HCT116 (cell line): ENCODE measurements around the gene WNT5B. TPM values are rescaled to one million over a fixed set of nuclear protein-coding genes. Genes with fewer than 3 reads are reported as not detected.

Experiments used
- ATAC-seq: fragments of 200-7000 bp; cut with Tn5 transposase; 2 replicates; pipeline ENCODE4 v1.9.1; 2020; ENCODE audit warnings: mild to moderate bottlenecking, moderate library complexity
- BruUV-seq: library from RNA; stranded (reverse); fragments of 400-500 nt; replicated peaks from 2 replicates; lab custom pipeline; 2021; lab: Mats Ljungman, UMichigan
- CTCF ChIA-PET: fragments of 300-600 bp; sonication (Branson Sonifier 250); formaldehyde crosslinking; loops from one replicate; lab custom pipeline; 2021; ENCODE audit warnings: antibody characterized with exemption; lab: Charles Lee
- POLR2A ChIA-PET: fragments of 300-600, 350-600 bp; sonication (Branson Sonifier 250); formaldehyde crosslinking; loops from one replicate; lab custom pipeline; 2021; ENCODE audit warnings: antibody characterized with exemption; lab: Charles Lee
- RAD21 ChIA-PET, 2 experiments: fragments of 300-600 bp; sonication (Branson Sonifier 250); formaldehyde crosslinking; loops; one replicate each; lab custom pipeline; 2023; ENCODE audit warnings: low total read pairs in 2 of 2; ENCODE audit not compliant: uncharacterized antibody in 2 of 2, unreplicated experiment in 2 of 2, low non-redundant PET in 1 of 2; lab: Charles Lee
- DNase-seq: peaks from one replicate; pipeline ENCODE4 v3.0.0-alpha.2; 2010; ENCODE audit warnings: low read depth, low spot score
- H2AFZ ChIP-seq: fragments of 200-600 bp; shearing (Covaris generic), sonication (generic); 2 replicates; pipeline ENCODE4 v1.6.1; 2017; ENCODE audit warnings: low read depth, mixed run types, mixed read lengths, antibody characterized with exemption, low read length; ENCODE audit not compliant: poor library complexity, severe bottlenecking
- H3K27ac ChIP-seq: 2 replicates; pipeline ENCODE4 v1.5.1; 2012; ENCODE audit warnings: low read depth, low read length
- H3K27me3 ChIP-seq: fragments of 200-600 bp; sonication (generic); 2 replicates; pipeline ENCODE4 v1.6.1; 2016; ENCODE audit warnings: mixed run types, low read length, mixed read lengths; ENCODE audit not compliant: insufficient read depth
- H3K36me3 ChIP-seq, 2 experiments: fragments of 200-500 bp in 1 of 2; fragments of 200-600 bp in 1 of 2; sonication (Bioruptor generic) in 1 of 2; sonication (generic) in 1 of 2; 2 replicates each; pipeline versions ENCODE4 v1.5.1 to v1.6.1; 2014 to 2016; ENCODE audit warnings: low read length in 2 of 2, inconsistent platforms in 1 of 2, mixed read lengths in 1 of 2, mixed run types in 1 of 2; ENCODE audit not compliant: insufficient read depth in 2 of 2, control insufficient read depth in 1 of 2
- H3K4me1 ChIP-seq, 2 experiments: fragments of 200-600 bp in 1 of 2; sonication (generic) in 1 of 2; 2 replicates each; pipeline versions ENCODE4 v1.5.1 to v1.6.1; 2012 to 2017; ENCODE audit warnings: low read length in 2 of 2, inconsistent platforms in 1 of 2, mild to moderate bottlenecking in 1 of 2, mixed read lengths in 1 of 2, mixed run types in 1 of 2, moderate library complexity in 1 of 2; ENCODE audit not compliant: insufficient read depth in 2 of 2, control insufficient read depth in 1 of 2
- H3K4me2 ChIP-seq: fragments of 200-600 bp; sonication (generic); 2 replicates; pipeline ENCODE4 v1.6.1; 2017; ENCODE audit warnings: mixed run types, low read length, mixed read lengths
- H3K4me3 ChIP-seq, 2 experiments: fragments of 200-600 bp in 1 of 2; sonication (generic) in 1 of 2; replicated peaks in 1 of 2; 2 replicates each; pipeline ENCODE4 v1.5.1; 2011 to 2016; ENCODE audit warnings: low read length in 2 of 2, control low read depth in 1 of 2, low read depth in 1 of 2, mild to moderate bottlenecking in 1 of 2, mixed read lengths in 1 of 2, mixed run types in 1 of 2
- H3K79me2 ChIP-seq: fragments of 200-600 bp; sonication (generic); 2 replicates; pipeline ENCODE4 v1.6.1; 2017; ENCODE audit warnings: mild to moderate bottlenecking, mixed run types, low read length, moderate library complexity, mixed read lengths; ENCODE audit not compliant: insufficient read depth
- H3K9ac ChIP-seq: fragments of 200-600 bp; sonication (generic); 2 replicates; pipeline ENCODE4 v1.6.1; 2016; ENCODE audit warnings: low read length, mixed read lengths
- H3K9me2 ChIP-seq: fragments of 200-600 bp; sonication (generic), shearing (Covaris generic); 2 replicates; pipeline ENCODE4 v1.6.1; 2017; ENCODE audit warnings: mixed run types, mild to moderate bottlenecking, moderate library complexity; ENCODE audit not compliant: insufficient read depth
- H3K9me3 ChIP-seq, 2 experiments: fragments of 200-500 bp in 1 of 2; fragments of 200-600 bp in 1 of 2; sonication (Bioruptor generic) in 1 of 2; sonication (generic) in 1 of 2; 2 replicates each; pipeline ENCODE4 v1.6.1; 2014 to 2017; ENCODE audit warnings: low read length in 2 of 2, mixed read lengths in 2 of 2, inconsistent platforms in 1 of 2, low read depth in 1 of 2, mild to moderate bottlenecking in 1 of 2, mixed run types in 1 of 2, moderate library complexity in 1 of 2; ENCODE audit not compliant: control insufficient read depth in 1 of 2, insufficient read depth in 1 of 2
- H4K20me1 ChIP-seq: fragments of 200-600 bp; sonication (generic), shearing (Covaris generic); 2 replicates; pipeline ENCODE4 v1.6.1; 2017; ENCODE audit warnings: mixed run types, mild to moderate bottlenecking, moderate library complexity; ENCODE audit not compliant: insufficient read depth
- ATF3 ChIP-seq: IDR thresholded peaks from 2 replicates; pipeline ENCODE4 v1.6.1; 2012
- CBX3 ChIP-seq: IDR thresholded peaks from 2 replicates; pipeline ENCODE4 v1.6.1; 2012; ENCODE audit warnings: low read depth
- CTCF ChIP-seq, 3 experiments: fragments of 200-600 bp in 1 of 3; sonication (generic) in 1 of 3; IDR thresholded peaks in 2 of 3; conservative IDR thresholded peaks in 1 of 3; 2 replicates each; pipeline ENCODE4 v1.5.1; 2012 to 2017; ENCODE audit warnings: low read depth in 2 of 3, low read length in 2 of 3, antibody characterized with exemption in 1 of 3, borderline replicate concordance in 1 of 3, control low read depth in 1 of 3, mild to moderate bottlenecking in 1 of 3, mixed read lengths in 1 of 3, mixed run types in 1 of 3, moderate library complexity in 1 of 3; ENCODE audit not compliant: insufficient read depth in 1 of 3
- EGR1 ChIP-seq: IDR thresholded peaks from 2 replicates; pipeline ENCODE4 v1.6.1; 2012; ENCODE audit warnings: low read depth
- EZH2 ChIP-seq: fragments of 200-600 bp; sonication (generic); IDR thresholded peaks from 2 replicates; pipeline ENCODE4 v1.6.1; 2017; ENCODE audit warnings: antibody characterized with exemption, mixed run types
- EZH2phosphoT487 ChIP-seq: fragments of 200-600 bp; IDR thresholded peaks from 2 replicates; pipeline ENCODE4 v1.6.1; 2018; ENCODE audit warnings: antibody characterized with exemption, borderline replicate concordance
- FOSL1 ChIP-seq: IDR thresholded peaks from 2 replicates; pipeline ENCODE4 v1.6.1; 2012; ENCODE audit warnings: low read depth
- JUND ChIP-seq: IDR thresholded peaks from 2 replicates; pipeline ENCODE4 v1.6.1; 2012
- MAX ChIP-seq: IDR thresholded peaks from 2 replicates; pipeline ENCODE4 v1.6.1; 2012
- POLR2A ChIP-seq: IDR thresholded peaks from 2 replicates; pipeline ENCODE4 v1.7.0; 2011; ENCODE audit warnings: borderline replicate concordance; ENCODE audit not compliant: insufficient read depth, insufficient read length; ENCODE audit errors: extremely low read depth
- POLR2AphosphoS5 ChIP-seq: IDR thresholded peaks from 2 replicates; pipeline ENCODE4 v1.6.1; 2011; ENCODE audit warnings: mild to moderate bottlenecking, low read depth, low read length, moderate library complexity
- RAD21 ChIP-seq: IDR thresholded peaks from 2 replicates; pipeline ENCODE4 v1.6.1; 2012; ENCODE audit warnings: low read depth, mild to moderate bottlenecking
- REST ChIP-seq: IDR thresholded peaks from 2 replicates; pipeline ENCODE4 v1.6.1; 2012; ENCODE audit warnings: low read depth
- SP1 ChIP-seq: IDR thresholded peaks from 2 replicates; pipeline ENCODE4 v1.6.1; 2012; ENCODE audit warnings: low read depth
- SRF ChIP-seq: IDR thresholded peaks from 2 replicates; pipeline ENCODE4 v1.6.1; 2012; ENCODE audit warnings: low read depth
- YY1 ChIP-seq: IDR thresholded peaks from 2 replicates; pipeline ENCODE4 v1.6.1; 2011; ENCODE audit warnings: low read length, low read depth, moderate library complexity, mild to moderate bottlenecking; ENCODE audit not compliant: insufficient replicate concordance; ENCODE audit errors: extremely low read depth
- ZBTB33 ChIP-seq: IDR thresholded peaks from 2 replicates; pipeline ENCODE4 v1.6.1; 2011; ENCODE audit warnings: mild to moderate bottlenecking, low read length, moderate library complexity; ENCODE audit not compliant: insufficient replicate concordance; ENCODE audit errors: extremely low read depth
- ZNF274 ChIP-seq: fragments of 200-500 bp; sonication (Bioruptor generic); IDR thresholded peaks from 2 replicates; pipeline ENCODE4 v1.6.1; 2014; ENCODE audit warnings: mild to moderate bottlenecking, low read depth, low read length, inconsistent platforms
- intact Hi-C: fragments of 100-400 bp; cut with micrococcal nuclease; formaldehyde crosslinking; loops from 2 replicates; pipeline ENCODE4 v1.10.0; 2022
- total RNA-seq: library from RNA; stranded (reverse); gene quantifications from one replicate; pipeline ENCODE4 v1.2.1, GENCODE V29; 2021; ENCODE audit not compliant: unreplicated experiment

Gene WNT5B
- total RNA-seq, 1 experiment from 2014 or later, result 0.52 TPM

GRCh38 chr12:1643905-1644533, 15.0 kb downstream of the WNT5B start:
- POLR2A ChIA-PET, result no interaction called here
- RAD21 ChIA-PET, result no interaction called here
- no peak for TF ChIP-seq POLR2AphosphoS5
- TF ChIP-seq CTCF (IDR thresholded peaks at IDR 0.05 in 2 of 3, conservative IDR thresholded peaks at IDR 0.05 in 1 of 3; ENCODE audit: borderline replicate concordance in 1 of 3, insufficient read depth in 1 of 3, low read depth in 2 of 3, low read length in 2 of 3), result no peak
- TF ChIP-seq CBX3, result no peak
- TF ChIP-seq FOSL1, result no peak
- no peak for TF ChIP-seq ZBTB33
- TF ChIP-seq EGR1, result no peak
- TF ChIP-seq RAD21, result no peak
- TF ChIP-seq SP1, result no peak
- TF ChIP-seq EZH2phosphoT487, result no peak
- TF ChIP-seq REST, result no peak
- no peak for TF ChIP-seq YY1
- TF ChIP-seq ATF3, result no peak
- TF ChIP-seq ZNF274, result no peak
- TF ChIP-seq POLR2A, result no peak
- no peak for TF ChIP-seq MAX
- TF ChIP-seq EZH2, result no peak
- TF ChIP-seq SRF, result no peak
- TF ChIP-seq JUND, result no peak
- TF ChIP-seq, all 23 proteins: peak for 0
- Histone ChIP-seq H3K4me2 (no peak overlapping the region), H3K27ac (no peak overlapping the region), H3K9ac (no peak overlapping the region), H4K20me1 (no peaks in the 10 kb centered on the region), H3K9me2 (no peaks in the 10 kb centered on the region), H3K27me3 (peaks cover 4% of the 10 kb centered on the region; the same call in 1 of the 2 replicates), H3K79me2 (no peaks in the 10 kb centered on the region), H3K36me3 (no peaks in the 10 kb centered on the region), H3K4me3 (no peak overlapping the region), H3K9me3 (no peaks in the 10 kb centered on the region), H2AFZ (no peak overlapping the region), H3K4me1 (peaks cover 0 to 4% of the 10 kb centered on the region in 2 experiments; a peak in 1 of 4 replicates)
- ATAC-seq (no peak), DNase-seq (no peak)
- BruUV-seq, result no TSS peak
- CTCF ChIA-PET, result interaction anchor here (1.5 to 1.9 kb wide), 2 partner anchors 9 kb away, joined by 7 to 13 read pairs; no protein-coding TSS in a partner anchor
- intact Hi-C loops, result no loop called here
